Neural progenitor cell (in vitro differentiated cells): ENCODE measurements around the gene ACTL10.

Source experiments
- EZH2 ChIP-seq: fragments of 200-600 bp; sonication (generic); IDR thresholded peaks from 2 replicates; pipeline ENCODE4 v1.6.1; 2017; ENCODE audit warnings: antibody characterized with exemption, mild to moderate bottlenecking, moderate library complexity
- EZH2phosphoT487 ChIP-seq: fragments of 200-600 bp; sonication (generic); IDR thresholded peaks from 2 replicates; pipeline ENCODE4 v1.6.1; 2017; ENCODE audit warnings: antibody characterized with exemption
- TF ChIP-seq, protein P1 (sequence below): fragments of 200-600 bp; sonication (generic); IDR thresholded peaks from 2 replicates; pipeline ENCODE4 v1.5.1; 2017; ENCODE audit warnings: antibody characterized with exemption, mild to moderate bottlenecking

- TF ChIP-seq EZH2 (no peak), EZH2phosphoT487 (no peak)
- TF ChIP-seq, protein P1, sequence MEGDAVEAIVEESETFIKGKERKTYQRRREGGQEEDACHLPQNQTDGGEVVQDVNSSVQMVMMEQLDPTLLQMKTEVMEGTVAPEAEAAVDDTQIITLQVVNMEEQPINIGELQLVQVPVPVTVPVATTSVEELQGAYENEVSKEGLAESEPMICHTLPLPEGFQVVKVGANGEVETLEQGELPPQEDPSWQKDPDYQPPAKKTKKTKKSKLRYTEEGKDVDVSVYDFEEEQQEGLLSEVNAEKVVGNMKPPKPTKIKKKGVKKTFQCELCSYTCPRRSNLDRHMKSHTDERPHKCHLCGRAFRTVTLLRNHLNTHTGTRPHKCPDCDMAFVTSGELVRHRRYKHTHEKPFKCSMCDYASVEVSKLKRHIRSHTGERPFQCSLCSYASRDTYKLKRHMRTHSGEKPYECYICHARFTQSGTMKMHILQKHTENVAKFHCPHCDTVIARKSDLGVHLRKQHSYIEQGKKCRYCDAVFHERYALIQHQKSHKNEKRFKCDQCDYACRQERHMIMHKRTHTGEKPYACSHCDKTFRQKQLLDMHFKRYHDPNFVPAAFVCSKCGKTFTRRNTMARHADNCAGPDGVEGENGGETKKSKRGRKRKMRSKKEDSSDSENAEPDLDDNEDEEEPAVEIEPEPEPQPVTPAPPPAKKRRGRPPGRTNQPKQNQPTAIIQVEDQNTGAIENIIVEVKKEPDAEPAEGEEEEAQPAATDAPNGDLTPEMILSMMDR, result no peak
These were observed 4.6 kb upstream of the ACTL10 start, which contains the start of gene C20orf144 for GRCh38 chr20:33662172-33662571.
